22Rv1 (cell line): ENCODE data around the gene RASL11A.

ENCODE experiments used
- ZFX ChIP-seq: fragments of 450-650 bp; IDR thresholded peaks from 2 replicates; pipeline ENCODE4 v1.6.1; 2017; ENCODE audit warnings: antibody characterized with exemption, borderline replicate concordance
- TF ChIP-seq, protein P1 (sequence below): fragments of 450-650 bp; IDR thresholded peaks from 2 replicates; pipeline ENCODE4 v1.5.1; 2017; ENCODE audit warnings: mild to moderate bottlenecking

DNA sequence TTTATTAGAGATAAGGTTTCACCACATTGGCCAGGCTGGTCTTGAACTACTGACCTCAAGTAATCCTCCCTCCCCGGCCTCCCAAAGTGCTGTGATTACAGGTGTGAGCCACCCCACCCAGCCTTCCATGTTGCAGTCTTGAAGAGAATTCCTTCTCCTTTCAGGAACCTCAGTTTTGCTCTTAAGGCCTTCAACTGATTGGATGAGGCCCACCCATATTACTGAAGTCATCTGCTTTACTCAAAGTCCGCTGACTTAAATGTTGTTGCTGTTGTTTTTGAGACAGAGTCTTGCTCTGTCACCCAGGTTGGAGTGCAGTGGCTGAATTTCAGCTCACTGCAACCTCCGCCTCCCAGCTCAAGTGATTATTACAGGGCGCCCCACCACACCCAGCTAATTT, 33.5 kb downstream of the RASL11A start:
- TF ChIP-seq, protein P1, sequence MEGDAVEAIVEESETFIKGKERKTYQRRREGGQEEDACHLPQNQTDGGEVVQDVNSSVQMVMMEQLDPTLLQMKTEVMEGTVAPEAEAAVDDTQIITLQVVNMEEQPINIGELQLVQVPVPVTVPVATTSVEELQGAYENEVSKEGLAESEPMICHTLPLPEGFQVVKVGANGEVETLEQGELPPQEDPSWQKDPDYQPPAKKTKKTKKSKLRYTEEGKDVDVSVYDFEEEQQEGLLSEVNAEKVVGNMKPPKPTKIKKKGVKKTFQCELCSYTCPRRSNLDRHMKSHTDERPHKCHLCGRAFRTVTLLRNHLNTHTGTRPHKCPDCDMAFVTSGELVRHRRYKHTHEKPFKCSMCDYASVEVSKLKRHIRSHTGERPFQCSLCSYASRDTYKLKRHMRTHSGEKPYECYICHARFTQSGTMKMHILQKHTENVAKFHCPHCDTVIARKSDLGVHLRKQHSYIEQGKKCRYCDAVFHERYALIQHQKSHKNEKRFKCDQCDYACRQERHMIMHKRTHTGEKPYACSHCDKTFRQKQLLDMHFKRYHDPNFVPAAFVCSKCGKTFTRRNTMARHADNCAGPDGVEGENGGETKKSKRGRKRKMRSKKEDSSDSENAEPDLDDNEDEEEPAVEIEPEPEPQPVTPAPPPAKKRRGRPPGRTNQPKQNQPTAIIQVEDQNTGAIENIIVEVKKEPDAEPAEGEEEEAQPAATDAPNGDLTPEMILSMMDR = no peak
- TF ChIP-seq ZFX = no peak
